Measurements from ENCODE around the gene NPHP4. TPM values are rescaled to one million over a fixed set of nuclear protein-coding genes. Genes with fewer than 3 reads are reported as not detected.

Gene NPHP4
- total RNA-seq, 1 donor from 2014 or later = 12.8 TPM

- Mint-ChIP-seq H3K36me3 (ENCODE audit: unreplicated experiment) (peaks cover 10% of the 10 kb centered on the region), H3K27ac (ENCODE audit: unreplicated experiment) (peak overlapping the region; percentile 45), H3K9me3 (ENCODE audit: unreplicated experiment) (no peaks in the 10 kb centered on the region), H3K27me3 (ENCODE audit: unreplicated experiment) (no peaks in the 10 kb centered on the region), H3K4me3 (ENCODE audit: unreplicated experiment) (no peak overlapping the region), H3K4me1 (ENCODE audit: unreplicated experiment) (peaks cover 32% of the 10 kb centered on the region)
- TF ChIP-seq, protein P1, sequence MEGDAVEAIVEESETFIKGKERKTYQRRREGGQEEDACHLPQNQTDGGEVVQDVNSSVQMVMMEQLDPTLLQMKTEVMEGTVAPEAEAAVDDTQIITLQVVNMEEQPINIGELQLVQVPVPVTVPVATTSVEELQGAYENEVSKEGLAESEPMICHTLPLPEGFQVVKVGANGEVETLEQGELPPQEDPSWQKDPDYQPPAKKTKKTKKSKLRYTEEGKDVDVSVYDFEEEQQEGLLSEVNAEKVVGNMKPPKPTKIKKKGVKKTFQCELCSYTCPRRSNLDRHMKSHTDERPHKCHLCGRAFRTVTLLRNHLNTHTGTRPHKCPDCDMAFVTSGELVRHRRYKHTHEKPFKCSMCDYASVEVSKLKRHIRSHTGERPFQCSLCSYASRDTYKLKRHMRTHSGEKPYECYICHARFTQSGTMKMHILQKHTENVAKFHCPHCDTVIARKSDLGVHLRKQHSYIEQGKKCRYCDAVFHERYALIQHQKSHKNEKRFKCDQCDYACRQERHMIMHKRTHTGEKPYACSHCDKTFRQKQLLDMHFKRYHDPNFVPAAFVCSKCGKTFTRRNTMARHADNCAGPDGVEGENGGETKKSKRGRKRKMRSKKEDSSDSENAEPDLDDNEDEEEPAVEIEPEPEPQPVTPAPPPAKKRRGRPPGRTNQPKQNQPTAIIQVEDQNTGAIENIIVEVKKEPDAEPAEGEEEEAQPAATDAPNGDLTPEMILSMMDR (IDR thresholded peaks at IDR 0.05) = no peak
- DNase-seq (ENCODE audit: extremely low spot score, unreplicated experiment) = peak; percentile 83
Measured at GRCh38 chr1:5938101-5938646, 54.1 kb downstream of the NPHP4 start.

DNA sequence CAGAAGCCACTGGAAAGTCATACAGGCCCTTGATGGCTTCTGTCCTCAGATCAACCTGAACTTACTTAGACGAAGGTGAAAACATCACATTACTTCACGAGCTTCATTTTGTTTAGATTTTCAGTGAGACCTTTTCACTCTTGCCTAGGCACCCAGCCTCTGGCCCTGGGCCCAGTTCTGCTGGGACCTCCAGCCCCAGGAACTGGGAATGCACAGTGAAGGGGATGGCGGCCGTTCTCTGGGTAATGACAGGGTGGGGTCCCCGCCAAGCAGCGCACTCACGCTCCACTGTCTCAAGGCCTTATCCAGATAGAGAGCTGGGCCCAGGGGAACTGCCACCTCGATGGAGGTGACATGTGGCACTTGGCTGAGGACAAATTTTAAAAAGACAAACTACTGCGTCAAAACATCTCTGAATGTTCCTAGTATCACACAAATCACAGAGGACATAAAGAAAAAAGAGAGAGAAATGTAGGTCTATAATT, 54.8 kb downstream of the NPHP4 start:
- H3K27ac Mint-ChIP-seq (ENCODE audit: unreplicated experiment) = peak overlapping the region; percentile 48
- TF ChIP-seq, protein P1 (IDR thresholded peaks at IDR 0.05) = no peak
- no peaks in the 10 kb centered on the region for H3K9me3 Mint-ChIP-seq (ENCODE audit: unreplicated experiment)
- no peak overlapping the region for H3K4me3 Mint-ChIP-seq (ENCODE audit: unreplicated experiment)
- H3K4me1 Mint-ChIP-seq (ENCODE audit: unreplicated experiment) = peaks cover 32% of the 10 kb centered on the region
- peaks cover 15% of the 10 kb centered on the region for H3K36me3 Mint-ChIP-seq (ENCODE audit: unreplicated experiment)
- DNase-seq (ENCODE audit: extremely low spot score, unreplicated experiment) = peak; percentile 67
- H3K27me3 Mint-ChIP-seq (ENCODE audit: unreplicated experiment) = no peaks in the 10 kb centered on the region

GRCh38 chr1:5936621-5937372, 55.4 kb downstream of the NPHP4 start:
- peak; percentile 77 for DNase-seq (ENCODE audit: extremely low spot score, unreplicated experiment)
- Mint-ChIP-seq H3K4me3 (ENCODE audit: unreplicated experiment) (no peak overlapping the region), H3K27me3 (ENCODE audit: unreplicated experiment) (no peaks in the 10 kb centered on the region), H3K36me3 (ENCODE audit: unreplicated experiment) (peaks cover 17% of the 10 kb centered on the region), H3K4me1 (ENCODE audit: unreplicated experiment) (peaks cover 32% of the 10 kb centered on the region), H3K9me3 (ENCODE audit: unreplicated experiment) (no peaks in the 10 kb centered on the region), H3K27ac (ENCODE audit: unreplicated experiment) (no peak overlapping the region)
- TF ChIP-seq, protein P1 (IDR thresholded peaks at IDR 0.05) = no peak

DNA sequence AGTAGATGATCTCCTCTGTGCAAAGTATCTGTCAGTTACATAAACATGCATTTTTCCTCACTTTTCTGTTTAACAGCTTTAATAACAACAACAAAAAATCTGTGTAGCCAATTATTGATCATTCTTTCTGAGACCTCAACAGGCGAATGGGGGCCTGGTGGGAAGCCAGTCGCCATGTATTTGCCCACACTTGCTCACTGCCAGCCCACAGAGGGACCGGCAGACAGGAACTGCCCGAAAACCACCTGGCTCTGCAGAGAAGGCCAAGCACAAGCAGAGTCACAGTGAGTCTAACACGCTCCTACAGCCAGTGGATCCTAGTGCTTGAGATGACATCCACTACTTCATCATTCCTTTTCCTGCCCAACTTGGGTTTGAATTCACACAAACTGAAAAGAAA, 56.1 kb downstream of the NPHP4 start:
- Mint-ChIP-seq H3K27ac (ENCODE audit: unreplicated experiment) (no peak overlapping the region), H3K9me3 (ENCODE audit: unreplicated experiment) (no peaks in the 10 kb centered on the region), H3K27me3 (ENCODE audit: unreplicated experiment) (no peaks in the 10 kb centered on the region), H3K4me3 (ENCODE audit: unreplicated experiment) (no peak overlapping the region), H3K36me3 (ENCODE audit: unreplicated experiment) (peaks cover 12% of the 10 kb centered on the region), H3K4me1 (ENCODE audit: unreplicated experiment) (peaks cover 32% of the 10 kb centered on the region)
- TF ChIP-seq, protein P1 (IDR thresholded peaks at IDR 0.05) = no peak
- peak; percentile 60 for DNase-seq (ENCODE audit: extremely low spot score, unreplicated experiment)

DNA sequence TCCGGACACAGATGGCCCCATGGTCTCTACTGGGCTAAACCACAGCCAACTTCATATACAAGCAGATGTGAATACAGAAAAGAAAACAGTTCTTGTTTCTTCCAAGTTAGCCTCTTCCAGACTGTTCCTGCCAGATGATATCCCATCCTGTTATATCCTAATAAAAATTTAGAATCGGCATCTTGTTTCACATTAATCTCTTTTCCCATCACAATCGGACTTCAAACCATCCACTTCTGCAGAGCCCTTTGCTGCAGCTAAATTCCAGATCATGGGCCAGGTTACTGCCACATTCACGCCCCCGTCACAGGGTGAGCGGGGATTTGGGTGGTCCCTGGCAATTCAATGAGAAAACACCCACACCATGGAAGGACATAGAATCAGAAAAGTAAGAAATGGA, 57.2 kb downstream of the NPHP4 start:
- TF ChIP-seq, protein P1 (IDR thresholded peaks at IDR 0.05) = no peak
- peak; percentile 56 for DNase-seq (ENCODE audit: extremely low spot score, unreplicated experiment)

More for the DNA sequence above, 57.2 kb downstream of the NPHP4 start:
- no peak overlapping the region for H3K4me3 Mint-ChIP-seq (ENCODE audit: unreplicated experiment)
- no peaks in the 10 kb centered on the region for H3K27me3 Mint-ChIP-seq (ENCODE audit: unreplicated experiment)
- H3K27ac Mint-ChIP-seq (ENCODE audit: unreplicated experiment) = no peak overlapping the region
- no peaks in the 10 kb centered on the region for H3K9me3 Mint-ChIP-seq (ENCODE audit: unreplicated experiment)
- H3K4me1 Mint-ChIP-seq (ENCODE audit: unreplicated experiment) = peaks cover 32% of the 10 kb centered on the region
- peaks cover 16% of the 10 kb centered on the region for H3K36me3 Mint-ChIP-seq (ENCODE audit: unreplicated experiment)
